Fibroblast of pulmonary artery (primary cell): ENCODE data around the gene MUC2.

ENCODE experiments used
- DNase-seq: peaks from one replicate; pipeline ENCODE4 v3.0.0-alpha.2; 2010; ENCODE audit warnings: low read depth
- H3K4me3 ChIP-seq: replicated peaks from 2 replicates; pipeline ENCODE4 v1.5.1; 2011; ENCODE audit warnings: low read depth, mild to moderate bottlenecking, control low read depth, low read length, moderate library complexity
- CTCF ChIP-seq: IDR thresholded peaks from 2 replicates; pipeline ENCODE4 v1.5.1; 2011; ENCODE audit warnings: mild to moderate bottlenecking, control low read depth, low read length, inconsistent platforms; ENCODE audit errors: missing control alignments

Gene MUC2

GRCh38 chr11:1088927-1089737 lies 14.5 kb downstream of the MUC2 start:
- DNase-seq: no peak
- no peak for TF ChIP-seq CTCF
- H3K4me3 ChIP-seq: no peak overlapping the region

GRCh38 chr11:1089738-1090599 lies 15.3 kb downstream of the MUC2 start:
- H3K4me3 ChIP-seq: no peak overlapping the region
- no peak for TF ChIP-seq CTCF
- DNase-seq: no peak

GRCh38 chr11:1090600-1091331 lies 16.1 kb downstream of the MUC2 start:
- no peak overlapping the region for H3K4me3 ChIP-seq
- no peak for TF ChIP-seq CTCF
- DNase-seq: no peak

- DNase-seq: no peak
- no peak for TF ChIP-seq CTCF
- no peak overlapping the region for H3K4me3 ChIP-seq
Measured at GRCh38 chr11:1091332-1092083, 16.8 kb downstream of the MUC2 start.

- TF ChIP-seq CTCF: no peak
- DNase-seq: no peak
- H3K4me3 ChIP-seq: no peak overlapping the region
Measured at GRCh38 chr11:1092145-1092670, 17.5 kb downstream of the MUC2 start.

GRCh38 chr11:1092919-1093318 lies 18.2 kb downstream of the MUC2 start:
- DNase-seq: no peak
- TF ChIP-seq CTCF: no peak

More at GRCh38 chr11:1092919-1093318, 18.2 kb downstream of the MUC2 start:
- no peak overlapping the region for H3K4me3 ChIP-seq
